SKM-1 treated with dmso at 0.1 percent for 144 hours (cell line): ENCODE results near the gene TGM5.
"Not testable (repeated sequence)": the region's sequence is repeated elsewhere in the genome, so short reads cannot be mapped to it uniquely, and the experiment has no call there.

ENCODE experiments used
- DNase-seq: peaks from one replicate; lab custom pipeline; 2025; ENCODE audit not compliant: unreplicated experiment; lab: John Stamatoyannopoulos, UW

The TGM5 gene, protein sequence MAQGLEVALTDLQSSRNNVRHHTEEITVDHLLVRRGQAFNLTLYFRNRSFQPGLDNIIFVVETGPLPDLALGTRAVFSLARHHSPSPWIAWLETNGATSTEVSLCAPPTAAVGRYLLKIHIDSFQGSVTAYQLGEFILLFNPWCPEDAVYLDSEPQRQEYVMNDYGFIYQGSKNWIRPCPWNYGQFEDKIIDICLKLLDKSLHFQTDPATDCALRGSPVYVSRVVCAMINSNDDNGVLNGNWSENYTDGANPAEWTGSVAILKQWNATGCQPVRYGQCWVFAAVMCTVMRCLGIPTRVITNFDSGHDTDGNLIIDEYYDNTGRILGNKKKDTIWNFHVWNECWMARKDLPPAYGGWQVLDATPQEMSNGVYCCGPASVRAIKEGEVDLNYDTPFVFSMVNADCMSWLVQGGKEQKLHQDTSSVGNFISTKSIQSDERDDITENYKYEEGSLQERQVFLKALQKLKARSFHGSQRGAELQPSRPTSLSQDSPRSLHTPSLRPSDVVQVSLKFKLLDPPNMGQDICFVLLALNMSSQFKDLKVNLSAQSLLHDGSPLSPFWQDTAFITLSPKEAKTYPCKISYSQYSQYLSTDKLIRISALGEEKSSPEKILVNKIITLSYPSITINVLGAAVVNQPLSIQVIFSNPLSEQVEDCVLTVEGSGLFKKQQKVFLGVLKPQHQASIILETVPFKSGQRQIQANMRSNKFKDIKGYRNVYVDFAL

DNA sequence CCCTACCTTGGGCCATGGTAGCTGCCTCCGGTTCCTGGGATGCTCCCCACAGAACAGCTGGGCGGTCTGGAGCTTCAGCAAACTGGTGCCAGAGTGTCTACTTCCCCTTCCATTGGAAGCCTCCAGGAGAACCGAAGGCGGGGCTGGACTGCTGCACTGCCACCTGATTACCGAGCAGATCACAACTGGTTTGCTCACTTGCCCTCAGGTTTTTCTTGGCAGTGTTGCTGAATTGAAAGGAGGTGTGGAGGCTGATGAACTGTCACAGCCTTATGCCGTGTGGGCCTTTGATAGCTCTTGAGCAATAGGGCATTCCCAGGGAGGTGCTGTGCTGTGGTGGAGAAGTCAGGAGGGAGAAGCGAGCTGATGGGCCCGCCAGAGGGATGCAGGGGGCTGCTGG is at the start of gene TGM5:
Gene TGM5 (minus strand): TSS at position 95 of the 400 bp plus-strand sequence. CDS start 79 bp downstream, at position 16.
- no peak for DNase-seq

GRCh38 chr15:43314171-43314570 is 47.4 kb upstream of the TGM5 start:
- DNase-seq, result no peak

- DNase-seq, result no peak
Measured at GRCh38 chr15:43312378-43312777, 45.6 kb upstream of the TGM5 start.

DNA sequence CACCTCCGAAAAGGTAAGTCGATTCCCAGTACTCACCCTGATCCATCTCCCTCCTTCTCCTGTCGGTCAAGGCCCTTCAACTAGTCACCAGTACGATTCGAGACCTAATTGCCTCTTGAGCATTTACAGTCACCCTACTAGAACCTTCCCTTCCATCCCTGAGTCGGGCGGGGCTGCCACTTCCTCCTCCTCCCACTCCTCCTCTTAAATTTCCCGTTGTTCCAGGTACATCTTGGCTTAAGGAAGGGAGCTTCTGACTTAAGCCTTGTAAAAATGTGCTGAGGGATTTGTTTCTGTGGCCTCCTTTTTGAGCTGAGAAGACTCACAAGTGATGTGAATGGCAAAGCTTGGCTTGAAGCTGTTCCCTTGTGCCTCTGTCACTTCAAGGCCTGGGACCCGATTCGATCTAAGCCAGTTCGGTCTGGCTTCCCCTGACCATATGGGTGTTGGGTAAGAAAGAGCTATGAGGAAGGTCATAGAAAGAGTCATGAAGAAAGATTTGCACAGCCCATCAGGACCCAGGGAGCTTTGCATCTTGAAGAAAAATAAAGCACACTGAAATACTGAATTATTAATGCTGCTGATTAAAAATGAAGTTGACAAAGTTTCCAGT is 35.6 kb upstream of the TGM5 start, which contains the start of gene TGM7:
Gene TGM7 (minus strand): TSS at position 51 of the 613 bp plus-strand sequence.
- peak; percentile 27 for DNase-seq

GRCh38 chr15:43299884-43300283 is 33.2 kb upstream of the TGM5 start:
- no peak for DNase-seq

GRCh38 chr15:43299411-43299810 is 32.7 kb upstream of the TGM5 start:
- no peak for DNase-seq

DNA sequence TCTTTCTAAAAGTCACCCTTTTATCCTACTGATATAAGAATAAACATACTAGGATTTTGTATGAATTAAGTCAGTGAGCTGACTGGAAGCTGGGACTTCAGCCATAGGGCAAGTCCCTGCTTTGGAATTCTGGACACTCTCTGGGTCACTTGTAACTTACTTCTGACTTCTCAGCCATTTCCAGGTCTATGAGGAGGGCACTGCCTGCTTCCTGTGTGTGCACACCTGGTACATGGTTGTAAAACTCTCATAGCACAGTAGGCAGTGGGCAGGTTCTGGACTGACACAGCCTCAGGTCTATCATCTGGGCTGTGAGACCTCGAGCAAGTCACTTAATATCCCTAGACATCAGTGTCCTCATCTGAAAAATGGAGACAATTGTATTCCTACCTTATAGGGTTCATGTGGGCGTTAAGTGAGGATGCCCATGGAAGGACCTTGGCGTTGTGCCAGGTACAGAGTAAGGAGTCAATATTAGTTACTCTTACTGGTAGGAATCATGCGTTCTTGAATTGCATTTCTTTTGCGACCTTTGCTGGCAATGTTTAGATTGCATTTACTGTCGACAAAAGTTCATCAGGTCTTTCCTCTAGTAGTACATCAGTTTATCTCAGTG is 27.5 kb upstream of the TGM5 start:
- no peak for DNase-seq

DNA sequence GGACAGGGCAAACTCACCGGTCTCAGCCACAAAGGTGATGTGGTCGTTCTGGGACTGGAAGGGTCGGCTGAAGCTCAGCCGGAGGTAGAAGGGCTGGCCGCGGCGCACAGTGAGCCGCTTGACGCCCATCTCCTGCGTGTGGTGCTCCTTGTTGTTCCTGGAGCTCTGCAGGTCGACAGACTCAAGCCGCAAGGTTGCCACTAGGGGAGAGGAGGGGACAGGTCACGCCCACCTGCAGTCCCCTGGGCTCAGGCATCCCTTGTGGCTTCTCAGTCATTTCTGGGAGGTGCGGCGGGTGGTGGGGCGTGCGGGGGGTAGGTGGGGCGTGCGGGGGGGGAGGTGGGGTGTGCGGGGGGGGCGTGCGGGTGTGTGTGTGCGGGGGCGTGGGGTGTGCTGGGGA is 26.7 kb upstream of the TGM5 start:
- DNase-seq, result no peak

DNA sequence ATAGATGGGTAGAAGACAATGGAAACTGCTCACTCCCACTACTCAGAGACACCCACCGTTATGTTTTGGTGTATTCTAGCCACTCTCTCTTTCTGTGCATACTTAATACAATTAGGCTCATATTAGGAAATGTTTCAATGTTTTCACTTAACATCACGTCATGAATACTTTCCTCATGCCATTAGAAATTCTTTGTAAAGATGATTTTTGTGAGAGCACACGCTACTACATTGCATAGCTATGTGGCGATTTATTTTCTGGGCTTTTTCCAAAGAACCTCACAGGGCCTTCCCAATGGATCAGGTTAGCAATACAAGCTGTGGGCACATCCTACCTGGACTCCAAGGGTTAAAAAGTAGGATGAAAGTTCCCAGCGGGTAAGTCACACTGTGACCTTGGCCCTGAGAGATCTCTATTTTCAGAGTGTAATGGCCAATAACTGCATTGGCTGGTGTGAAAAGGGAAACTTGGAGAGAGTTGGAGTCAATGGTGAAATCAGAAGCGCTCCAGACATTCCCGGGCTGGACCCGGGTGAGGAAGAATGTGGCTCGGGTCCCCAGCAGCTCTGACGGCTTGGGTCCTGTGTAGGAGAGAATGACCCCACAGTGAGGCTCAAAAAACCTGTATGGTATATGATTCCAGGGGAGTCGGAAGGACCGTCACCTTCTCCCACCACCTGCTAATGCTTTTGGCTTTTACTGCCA is 25.8 kb upstream of the TGM5 start:
- DNase-seq, result no peak

GRCh38 chr15:43289656-43290055 is 22.9 kb upstream of the TGM5 start:
- not testable (repeated sequence) for DNase-seq

GRCh38 chr15:43287254-43287653 is 20.5 kb upstream of the TGM5 start:
- no peak for DNase-seq

DNA sequence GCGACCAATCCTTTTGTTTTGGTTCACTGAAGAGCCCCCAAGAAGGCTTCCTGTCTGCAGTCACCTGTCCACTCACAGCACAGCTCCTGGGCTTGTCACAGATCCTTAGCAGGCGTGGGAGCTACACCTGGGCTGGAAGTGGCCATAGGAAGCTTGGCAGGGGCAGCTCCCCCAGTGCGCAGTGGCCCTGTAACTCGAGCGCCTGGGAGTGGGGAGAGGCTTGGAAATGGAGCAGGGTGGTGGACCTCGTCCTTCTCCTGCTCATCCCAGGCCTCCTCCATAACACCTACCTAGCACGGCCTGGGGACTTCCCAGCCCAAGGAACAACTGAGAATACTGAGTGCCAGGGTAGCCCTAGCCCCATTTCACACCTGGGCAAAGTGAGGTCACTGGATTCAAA is 19.3 kb upstream of the TGM5 start:
- no peak for DNase-seq

DNA sequence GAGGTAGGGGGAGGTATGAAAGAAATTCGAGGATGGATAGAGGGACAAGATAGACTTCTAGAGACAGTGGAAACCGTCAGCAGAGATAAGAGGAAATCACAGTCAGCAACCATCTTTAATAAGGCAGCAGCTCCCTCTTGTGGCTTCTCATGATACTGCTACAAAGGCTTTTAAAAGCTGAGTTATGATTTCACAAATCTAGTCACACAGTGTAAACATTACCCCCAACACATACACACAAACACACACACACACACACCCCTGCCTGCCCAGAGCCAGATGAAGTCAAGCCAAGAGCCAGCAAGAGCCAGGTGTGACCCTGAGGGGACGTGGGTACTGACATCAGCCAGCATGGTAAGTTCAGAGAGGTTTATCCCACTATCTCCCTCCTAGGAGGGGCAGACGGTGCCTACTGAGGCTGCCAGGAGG is 18.9 kb upstream of the TGM5 start:
- DNase-seq, result peak; percentile 72

GRCh38 chr15:43283526-43283925 is 16.8 kb upstream of the TGM5 start:
- no peak for DNase-seq

DNA sequence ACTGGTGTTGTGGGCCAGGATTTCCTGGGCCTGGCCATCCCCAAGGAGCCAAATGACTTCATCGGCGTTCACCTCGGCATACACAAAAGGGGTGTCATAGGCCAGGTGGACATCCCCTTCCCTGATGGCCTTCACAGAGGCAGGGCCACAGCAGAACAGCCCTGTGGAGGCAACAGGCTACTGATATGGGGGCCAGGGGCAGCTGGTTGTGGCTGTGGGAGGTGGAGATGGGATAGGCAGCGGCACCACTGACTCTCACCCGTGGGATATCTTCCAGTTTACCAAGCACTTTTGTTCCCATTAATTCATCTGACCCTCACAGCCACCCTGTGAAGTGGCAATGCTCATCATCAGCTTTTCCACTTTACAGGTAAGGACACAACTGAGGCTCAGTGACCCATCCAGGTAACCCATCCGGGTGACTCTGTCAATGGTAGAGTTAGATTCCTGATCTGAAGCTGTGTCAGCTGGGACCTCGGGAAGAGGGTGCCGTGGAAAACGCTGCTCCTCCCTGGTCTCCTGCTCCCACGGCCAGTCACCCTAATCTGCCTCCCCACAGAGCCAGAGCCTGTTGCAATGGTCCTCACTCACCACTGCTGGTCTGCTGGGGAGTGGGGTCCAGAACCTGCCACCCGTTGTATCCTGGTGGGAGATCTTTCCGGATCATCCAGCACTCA is 15.3 kb upstream of the TGM5 start:
- no peak for DNase-seq

DNA sequence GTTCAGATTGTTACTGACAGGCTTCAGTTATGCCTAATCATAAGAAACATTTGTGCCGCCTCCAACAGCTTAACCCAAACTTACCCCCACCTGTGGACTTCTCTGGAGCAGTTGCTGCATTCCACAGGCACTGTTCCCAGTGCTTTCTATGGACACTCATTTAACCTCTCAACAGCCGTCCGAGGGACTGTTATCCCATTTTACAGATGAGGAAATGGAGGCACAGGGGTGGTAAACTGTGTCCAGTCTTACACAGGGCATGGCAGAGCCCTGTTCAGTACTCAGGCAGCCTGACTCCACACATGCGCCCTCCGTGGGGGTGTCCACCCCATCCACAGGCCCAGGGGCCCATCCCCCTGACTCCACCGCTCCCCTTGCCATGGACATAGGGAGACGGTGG is 14.3 kb upstream of the TGM5 start:
- no peak for DNase-seq

GRCh38 chr15:43279496-43279895 is 12.8 kb upstream of the TGM5 start:
- DNase-seq, result no peak

DNA sequence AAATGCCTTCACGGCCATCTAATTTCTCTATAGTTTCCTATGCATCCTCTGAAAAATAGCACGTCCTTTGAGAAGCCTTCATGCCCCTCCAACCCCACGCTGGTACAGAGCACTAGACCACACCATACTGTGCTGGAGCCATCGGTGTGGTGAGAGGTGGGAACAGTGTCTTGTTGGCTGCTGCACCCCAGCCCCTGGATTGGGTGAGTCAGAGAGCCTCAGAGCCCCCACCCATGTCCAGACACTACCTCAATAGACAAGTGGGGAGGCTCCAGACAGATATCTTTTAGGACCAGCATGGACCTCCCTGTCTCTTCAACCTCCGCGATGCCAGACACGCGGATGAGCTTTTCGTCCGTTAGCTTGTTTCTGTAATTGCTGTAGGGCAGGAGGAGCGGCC is 12.1 kb upstream of the TGM5 start:
- DNase-seq, result no peak

GRCh38 chr15:43277901-43278300 is 11.2 kb upstream of the TGM5 start:
- no peak for DNase-seq

DNA sequence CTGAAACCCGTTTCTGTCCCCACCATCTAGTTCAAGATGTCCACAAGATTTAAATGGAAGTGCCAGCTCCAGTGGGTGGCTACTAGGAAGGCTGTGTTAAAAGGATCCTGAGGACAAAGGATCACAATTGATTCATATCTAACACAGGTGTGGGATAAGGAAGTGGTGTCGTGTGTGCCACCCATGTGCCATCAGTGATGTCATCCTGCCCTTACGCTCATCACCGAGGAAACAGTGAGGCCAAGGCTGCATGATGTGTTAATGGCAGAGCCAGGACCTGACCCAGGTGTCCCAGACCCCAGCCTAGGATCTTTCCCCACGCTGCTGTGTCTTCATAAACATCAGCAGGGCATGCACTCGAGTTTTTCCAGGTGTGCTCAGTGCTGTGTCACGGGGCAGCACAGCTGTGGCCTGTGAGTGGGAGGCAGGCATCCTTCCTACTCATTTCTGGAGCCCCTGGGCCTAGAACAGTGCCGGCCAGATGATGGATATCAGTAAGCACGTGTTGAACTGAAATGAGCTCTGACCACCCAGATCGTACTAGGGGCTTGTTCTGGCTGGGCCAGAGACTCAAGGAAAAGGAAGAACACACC is 10.6 kb upstream of the TGM5 start:
- no peak for DNase-seq
